Measurements from ENCODE around the gene FOXRED2. TPM values are rescaled to one million over a fixed set of nuclear protein-coding genes. Genes with fewer than 3 reads are reported as not detected.

FOXRED2 gene
- total and polyA plus RNA-seq, 2 experiments from 2014 or later: 11.5 to 38.3 TPM

DNA sequence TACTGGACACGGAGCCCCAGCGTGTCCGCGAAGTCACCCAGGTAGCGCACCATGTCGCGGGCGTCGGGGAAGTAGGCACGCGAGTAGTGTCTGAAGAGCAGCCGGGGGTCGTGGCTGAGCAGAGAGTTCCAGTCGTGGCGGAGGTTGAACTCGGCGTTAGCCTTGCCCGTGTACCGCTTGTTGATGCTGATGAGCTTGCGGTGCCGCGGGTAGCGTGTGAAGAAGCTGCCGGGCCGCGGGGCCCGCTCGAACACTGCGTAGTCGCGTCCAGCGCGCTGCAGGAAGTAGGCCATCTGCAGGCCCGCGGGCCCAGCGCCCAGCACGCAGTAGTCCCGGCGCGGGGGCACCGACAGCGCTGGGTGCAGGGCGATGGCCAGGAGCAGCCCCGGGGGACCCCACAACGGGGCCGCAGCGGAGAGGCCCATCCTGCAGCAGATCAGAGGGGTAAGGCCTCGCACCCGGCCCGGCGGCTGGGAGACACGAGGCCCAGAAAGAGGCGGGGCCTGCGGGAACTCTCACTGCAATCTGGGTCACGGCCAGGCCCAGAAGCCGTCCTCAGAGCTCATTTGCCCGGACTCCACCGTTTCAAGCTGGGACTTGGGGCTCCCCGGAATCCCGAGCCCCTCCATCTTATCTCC, 723 bp downstream of the FOXRED2 start (continued):
- TF ChIP-seq, protein P1, sequence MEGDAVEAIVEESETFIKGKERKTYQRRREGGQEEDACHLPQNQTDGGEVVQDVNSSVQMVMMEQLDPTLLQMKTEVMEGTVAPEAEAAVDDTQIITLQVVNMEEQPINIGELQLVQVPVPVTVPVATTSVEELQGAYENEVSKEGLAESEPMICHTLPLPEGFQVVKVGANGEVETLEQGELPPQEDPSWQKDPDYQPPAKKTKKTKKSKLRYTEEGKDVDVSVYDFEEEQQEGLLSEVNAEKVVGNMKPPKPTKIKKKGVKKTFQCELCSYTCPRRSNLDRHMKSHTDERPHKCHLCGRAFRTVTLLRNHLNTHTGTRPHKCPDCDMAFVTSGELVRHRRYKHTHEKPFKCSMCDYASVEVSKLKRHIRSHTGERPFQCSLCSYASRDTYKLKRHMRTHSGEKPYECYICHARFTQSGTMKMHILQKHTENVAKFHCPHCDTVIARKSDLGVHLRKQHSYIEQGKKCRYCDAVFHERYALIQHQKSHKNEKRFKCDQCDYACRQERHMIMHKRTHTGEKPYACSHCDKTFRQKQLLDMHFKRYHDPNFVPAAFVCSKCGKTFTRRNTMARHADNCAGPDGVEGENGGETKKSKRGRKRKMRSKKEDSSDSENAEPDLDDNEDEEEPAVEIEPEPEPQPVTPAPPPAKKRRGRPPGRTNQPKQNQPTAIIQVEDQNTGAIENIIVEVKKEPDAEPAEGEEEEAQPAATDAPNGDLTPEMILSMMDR (conservative IDR thresholded peaks at IDR 0.05; ENCODE audit: low read depth in 2 of 2): no peak
- TF ChIP-seq, protein P2, sequence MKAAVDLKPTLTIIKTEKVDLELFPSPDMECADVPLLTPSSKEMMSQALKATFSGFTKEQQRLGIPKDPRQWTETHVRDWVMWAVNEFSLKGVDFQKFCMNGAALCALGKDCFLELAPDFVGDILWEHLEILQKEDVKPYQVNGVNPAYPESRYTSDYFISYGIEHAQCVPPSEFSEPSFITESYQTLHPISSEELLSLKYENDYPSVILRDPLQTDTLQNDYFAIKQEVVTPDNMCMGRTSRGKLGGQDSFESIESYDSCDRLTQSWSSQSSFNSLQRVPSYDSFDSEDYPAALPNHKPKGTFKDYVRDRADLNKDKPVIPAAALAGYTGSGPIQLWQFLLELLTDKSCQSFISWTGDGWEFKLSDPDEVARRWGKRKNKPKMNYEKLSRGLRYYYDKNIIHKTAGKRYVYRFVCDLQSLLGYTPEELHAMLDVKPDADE (IDR thresholded peaks at IDR 0.05): no peak
- TF ChIP-seq POLR2AphosphoS5 (IDR thresholded peaks at IDR 0.05; ENCODE audit: low read depth) (no peak), ZNF331 (CRISPR knock-in tag; IDR thresholded peaks at IDR 0.05; ENCODE audit: low read depth) (no peak), EZH2 (IDR thresholded peaks at IDR 0.05; ENCODE audit: low read depth, unreplicated experiment) (no peak), REST (IDR thresholded peaks at IDR 0.05; ENCODE audit: unreplicated experiment) (no peak), ZNF114 (CRISPR knock-in tag; IDR thresholded peaks at IDR 0.05) (no peak), JUNB (IDR thresholded peaks at IDR 0.05; ENCODE audit: unreplicated experiment) (no peak)

DNA sequence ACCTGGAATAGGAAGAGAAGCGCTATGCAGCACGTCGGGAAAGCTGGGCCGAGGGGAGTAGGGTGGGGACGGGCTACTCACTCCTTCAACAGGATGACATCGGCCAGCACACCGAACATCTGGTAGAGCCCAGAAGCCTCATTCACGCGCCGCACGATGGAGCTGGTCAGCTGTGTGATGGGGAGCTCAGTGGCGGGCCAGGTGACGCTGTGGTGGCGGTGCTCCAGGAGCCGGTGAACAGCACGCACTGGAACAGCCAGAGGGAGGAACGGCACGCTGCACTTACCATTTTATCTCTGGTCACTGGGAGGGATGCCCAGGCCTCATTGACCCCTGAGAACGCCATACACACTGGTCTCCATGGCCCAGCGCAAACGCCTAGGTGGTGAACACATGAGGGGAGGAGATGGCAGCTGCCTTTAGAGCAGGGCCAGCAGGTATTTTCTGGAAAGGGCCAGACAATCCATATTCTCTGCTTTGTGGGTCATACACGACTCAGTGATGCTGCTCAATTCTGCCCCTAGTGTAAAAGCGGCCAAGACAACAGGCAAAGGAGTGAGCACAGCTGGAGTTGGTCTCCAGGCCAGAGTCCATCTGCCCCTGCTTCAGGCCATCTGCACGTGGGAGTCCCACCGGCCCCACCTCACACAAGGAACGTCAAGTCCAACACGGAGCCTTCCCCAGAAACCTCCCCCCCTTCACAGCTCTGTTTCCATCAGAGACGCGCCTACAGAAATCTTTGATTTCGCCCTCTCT, 8.8 kb downstream of the FOXRED2 start:
- ATAC-seq: peak; percentile 52
- H3K27ac Mint-ChIP-seq: no peak overlapping the region
- TF ChIP-seq, protein P1 (conservative IDR thresholded peaks at IDR 0.05; ENCODE audit: low read depth in 2 of 2): 0 out of 4 replicates have a peak, but pooled peaks of 1 of the 2 experiments have one; percentile 5

More for the DNA sequence above, 8.8 kb downstream of the FOXRED2 start:
- no peaks in the 10 kb centered on the region for H3K79me2 ChIP-seq (replicated peaks; ENCODE audit: insufficient read depth)
- H3K9me2 ChIP-seq (ENCODE audit: insufficient read depth): no peaks in the 10 kb centered on the region
- peaks cover 3% of the 10 kb centered on the region; the same call in 1 of the 2 replicates for H3K36me3 ChIP-seq (ENCODE audit: insufficient read depth)
- Mint-ChIP-seq H3K4me3 (no peak overlapping the region), H3K36me3 (ENCODE audit: low read depth) (peaks cover 19% of the 10 kb centered on the region), H3K27me3 (ENCODE audit: insufficient read depth, low read depth, poor library complexity) (peaks cover 4% of the 10 kb centered on the region), H3K9me3 (no peaks in the 10 kb centered on the region), H3K4me1 (no peaks in the 10 kb centered on the region)
- H3F3A ChIP-seq (replicated peaks; ENCODE audit: low read depth): no peaks in the 10 kb centered on the region
- no peaks in the 10 kb centered on the region for H4K20me1 ChIP-seq (replicated peaks; ENCODE audit: insufficient read depth)
- no peaks in the 10 kb centered on the region for H3K27me3 ChIP-seq (ENCODE audit: insufficient read depth)
- no peak overlapping the region for H3K4me3 ChIP-seq
- peak; percentile 15 for DNase-seq (ENCODE audit: low spot score)
- H2AFZ ChIP-seq: no peak overlapping the region
- H3K4me2 ChIP-seq: no peak overlapping the region
- no peaks in the 10 kb centered on the region for H3K4me1 ChIP-seq (ENCODE audit: insufficient read depth)
- no peak overlapping the region for H3K27ac ChIP-seq (ENCODE audit: low read depth)

All from GM23338 (cell line).